ENCODE results near the gene CNPY3. TPM values are rescaled to one million over a fixed set of nuclear protein-coding genes. Genes with fewer than 3 reads are reported as not detected.

The CNPY3 gene
- total RNA-seq, 4 donors from 2014 or later, result 10.3 to 24.4 (median 21.0) TPM

DNA sequence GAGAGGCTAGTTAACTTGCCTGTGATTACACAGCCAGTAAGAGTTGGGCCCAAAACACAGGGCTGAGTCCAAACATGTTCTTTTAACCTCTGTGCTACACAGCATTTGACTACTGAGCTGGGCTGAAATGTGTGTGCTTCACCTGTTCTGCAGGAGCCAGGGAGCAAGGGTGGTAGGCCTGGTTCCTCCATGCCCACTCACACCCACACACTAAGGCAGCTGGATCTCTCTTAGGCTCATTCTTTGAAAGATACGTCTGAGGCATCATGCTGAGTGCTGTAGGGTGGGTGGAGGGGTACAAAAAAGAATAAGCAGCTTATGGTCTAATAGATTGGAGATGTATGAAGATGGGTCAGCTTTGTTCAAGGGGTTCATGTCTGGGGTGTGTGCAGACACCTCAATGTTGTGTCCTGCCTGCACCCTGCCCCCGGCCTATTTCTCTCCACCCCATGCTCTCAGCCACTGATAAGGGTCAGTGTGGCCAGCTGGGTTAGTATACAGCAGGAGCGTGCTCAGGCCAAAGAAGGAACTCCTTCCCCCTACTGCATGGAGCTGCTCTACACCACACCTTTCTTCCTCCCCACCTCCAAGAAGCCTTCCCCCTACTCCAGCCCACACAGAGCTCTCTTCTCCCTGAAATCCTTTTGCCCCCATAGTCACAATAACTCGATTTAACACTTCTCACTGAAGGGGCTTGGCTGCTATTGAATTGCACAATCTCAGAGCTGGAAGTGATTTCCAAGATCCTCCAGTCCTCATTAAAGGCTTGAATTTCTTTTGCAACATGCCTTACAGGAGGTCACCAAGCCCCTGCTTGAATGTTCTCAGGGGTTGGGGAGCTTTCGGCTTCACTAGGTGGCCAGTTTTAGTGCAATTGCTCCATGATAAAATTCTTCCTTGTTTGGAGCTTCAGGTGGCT, 58.5 kb downstream of the CNPY3 start:
- in situ Hi-C loops (cut with MboI; ENCODE audit: low pct_ligation_motif_present in 1 of 4, low pct_unique_long_range_greater_than_20kb in 1 of 4, low sequenced_read_pairs in 3 of 4), result no loop called here
- Histone ChIP-seq H3K9me3 (no peaks in the 10 kb centered on the region), H3K27me3 (no peaks in the 10 kb centered on the region), H3K27ac (no peak overlapping the region), H3K36me3 (peaks cover 0 to 3% (median 0%) of the 10 kb centered on the region in 4 donors), H3K4me3 (no peak overlapping the region), H3K4me1 (peaks cover 19 to 52% (median 41%) of the 10 kb centered on the region in 4 donors)
- DNase-seq, result no peak
- WGBS, 2 donors (ENCODE audit: low coverage in 1 of 2), result 86 to 90% methylated on average over 2 to 5 of the region's 5 CpGs
- intact Hi-C loops (cut with DNase I; ENCODE audit: low total_unique reads), result no loop called here
- TF ChIP-seq POLR2A (IDR thresholded peaks at IDR 0.05) (no peak), POLR2AphosphoS5 (IDR thresholded peaks at IDR 0.05) (no peak), EP300 (IDR thresholded peaks at IDR 0.05; ENCODE audit: low read depth) (no peak)
- TF ChIP-seq, protein P1, sequence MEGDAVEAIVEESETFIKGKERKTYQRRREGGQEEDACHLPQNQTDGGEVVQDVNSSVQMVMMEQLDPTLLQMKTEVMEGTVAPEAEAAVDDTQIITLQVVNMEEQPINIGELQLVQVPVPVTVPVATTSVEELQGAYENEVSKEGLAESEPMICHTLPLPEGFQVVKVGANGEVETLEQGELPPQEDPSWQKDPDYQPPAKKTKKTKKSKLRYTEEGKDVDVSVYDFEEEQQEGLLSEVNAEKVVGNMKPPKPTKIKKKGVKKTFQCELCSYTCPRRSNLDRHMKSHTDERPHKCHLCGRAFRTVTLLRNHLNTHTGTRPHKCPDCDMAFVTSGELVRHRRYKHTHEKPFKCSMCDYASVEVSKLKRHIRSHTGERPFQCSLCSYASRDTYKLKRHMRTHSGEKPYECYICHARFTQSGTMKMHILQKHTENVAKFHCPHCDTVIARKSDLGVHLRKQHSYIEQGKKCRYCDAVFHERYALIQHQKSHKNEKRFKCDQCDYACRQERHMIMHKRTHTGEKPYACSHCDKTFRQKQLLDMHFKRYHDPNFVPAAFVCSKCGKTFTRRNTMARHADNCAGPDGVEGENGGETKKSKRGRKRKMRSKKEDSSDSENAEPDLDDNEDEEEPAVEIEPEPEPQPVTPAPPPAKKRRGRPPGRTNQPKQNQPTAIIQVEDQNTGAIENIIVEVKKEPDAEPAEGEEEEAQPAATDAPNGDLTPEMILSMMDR (IDR thresholded peaks at IDR 0.05), result no peak

DNA sequence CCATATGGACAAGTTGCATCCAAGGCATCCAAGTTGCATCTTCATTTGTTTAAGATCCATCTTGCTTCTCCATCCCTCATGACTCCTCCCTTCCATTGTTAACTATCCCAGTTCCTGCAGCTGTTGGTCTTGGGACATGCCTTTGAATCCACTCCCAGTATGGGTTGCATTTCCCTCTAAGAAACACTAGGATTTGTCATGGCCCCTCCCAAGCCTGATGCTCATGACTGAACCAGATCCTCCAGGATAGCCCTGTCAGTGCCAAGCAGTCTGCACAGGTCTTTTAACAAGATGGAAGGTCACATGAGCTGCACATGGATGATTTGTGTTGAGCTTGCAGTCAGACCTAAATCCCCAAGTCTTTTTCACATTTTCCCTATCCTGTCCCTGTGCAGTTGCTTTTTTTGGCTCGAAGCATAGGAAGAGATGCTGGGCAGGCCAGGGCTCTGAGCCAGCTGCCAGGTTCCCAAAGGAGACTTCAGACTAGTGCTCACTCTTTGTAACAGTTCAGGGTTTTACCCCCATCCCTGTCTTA, 59.3 kb downstream of the CNPY3 start:
- no peak overlapping the region for H3K4me3 ChIP-seq
- intact Hi-C loops (cut with DNase I; ENCODE audit: low total_unique reads) (no loop called here), in situ Hi-C loops (cut with MboI; ENCODE audit: low pct_ligation_motif_present in 1 of 4, low pct_unique_long_range_greater_than_20kb in 1 of 4, low sequenced_read_pairs in 3 of 4) (no loop called here)
- H3K27ac ChIP-seq, result no peak overlapping the region
- peaks cover 17 to 48% (median 40%) of the 10 kb centered on the region in 4 donors for H3K4me1 ChIP-seq
- TF ChIP-seq EP300 (IDR thresholded peaks at IDR 0.05; ENCODE audit: low read depth) (no peak), POLR2A (IDR thresholded peaks at IDR 0.05) (no peak), POLR2AphosphoS5 (IDR thresholded peaks at IDR 0.05) (no peak)
- TF ChIP-seq, protein P1 (IDR thresholded peaks at IDR 0.05), result no peak
- no peaks in the 10 kb centered on the region for H3K9me3 ChIP-seq
- DNase-seq, result no peak
- H3K36me3 ChIP-seq, result peaks cover 0 to 3% (median 0%) of the 10 kb centered on the region in 4 donors
- no peaks in the 10 kb centered on the region for H3K27me3 ChIP-seq
- 76% methylated on average over 1 of the region's 1 CpG; no CpG with 5 or more reads in 1 of the 2 donors for WGBS, 2 donors (ENCODE audit: low coverage in 1 of 2)

Other genes with a start within 250 kb of the CNPY3 start
- gene PRPH2, start 206.9 kb upstream of the CNPY3 start, total RNA-seq, result 1 to 10 TPM in 1 of 4 donors, under 1 TPM in 2, not detected in 1; 0.27 to 1.1 (median 0.32) TPM
- 10 to 100 TPM in 3 of 4 donors, 1 to 10 TPM in 1; 5.2 to 43.3 (median 27.3) TPM for gene TBCC, start 183.4 kb upstream of the CNPY3 start, total RNA-seq
- gene BICRAL, start 147.4 kb upstream of the CNPY3 start, total RNA-seq, result 10 to 100 TPM; 14.7 to 34.8 (median 21.5) TPM
- 10 to 100 TPM; 27.3 to 57.1 (median 43.4) TPM for gene RPL7L1, start 49.9 kb upstream of the CNPY3 start, total RNA-seq
- not detected for gene PTCRA, start 13.4 kb upstream of the CNPY3 start, total RNA-seq
- under 1 TPM in 1 of 4 donors, not detected in 3; 0.68 TPM for gene GNMT, start 31.3 kb downstream of the CNPY3 start, total RNA-seq
- 10 to 100 TPM; 17.2 to 50.0 (median 33.2) TPM for gene PEX6, start 49.7 kb downstream of the CNPY3 start, total RNA-seq
- gene PPP2R5D, start 55.1 kb downstream of the CNPY3 start, total RNA-seq, result 10 to 100 TPM; 38.0 to 87.5 (median 52.9) TPM
- 10 to 100 TPM; 21.7 to 54.2 (median 37.3) TPM for gene MEA1, start 84.5 kb downstream of the CNPY3 start, total RNA-seq
- gene KLHDC3, start 84.8 kb downstream of the CNPY3 start, total RNA-seq, result 10 to 100 TPM; 54.6 to 67.3 (median 63.2) TPM
- 100 to 1,000 TPM in 1 of 4 donors, 10 to 100 TPM in 3; 32.2 to 200 (median 40.5) TPM for gene RRP36, start 92.1 kb downstream of the CNPY3 start, total RNA-seq
- 10 to 100 TPM; 13.0 to 29.3 (median 15.7) TPM for gene CUL7, start 124.4 kb downstream of the CNPY3 start, total RNA-seq
- gene MRPL2, start 130.0 kb downstream of the CNPY3 start, total RNA-seq, result 10 to 100 TPM in 3 of 4 donors, 1 to 10 TPM in 1; 5.8 to 54.2 (median 34.3) TPM
- 100 to 1,000 TPM in 3 of 4 donors, 10 to 100 TPM in 1; 91.9 to 296 (median 159) TPM for gene KLC4, start 130.2 kb downstream of the CNPY3 start, total RNA-seq
- 10 to 100 TPM in 1 of 4 donors, 1 to 10 TPM in 3; 2.2 to 34.6 (median 6.0) TPM for gene PTK7, start 146.8 kb downstream of the CNPY3 start, total RNA-seq
- 10 to 100 TPM; 26.7 to 32.6 (median 29.6) TPM for gene SRF, start 241.8 kb downstream of the CNPY3 start, total RNA-seq

Data from transverse colon (tissue), 4 donors.